Tibial artery (tissue), 4 donors: ENCODE results near the gene CDC42SE1.

Experiments used
- DNase-seq, 2 donors: peaks; one replicate each; pipeline ENCODE4 v3.0.0-alpha.2; 2019
- H3K27ac ChIP-seq, 2 donors: fragments of 200-600 bp; sonication (generic) in 1 of 2; 1 replicate in 1 of 2; 2 replicates in 1 of 2; pipeline ENCODE4 v1.5.1; 2018 to 2019; ENCODE audit warnings: mild to moderate bottlenecking in 1 of 2
- H3K27me3 ChIP-seq, 2 donors: fragments of 200-600 bp; sonication (generic) in 1 of 2; one replicate each; pipeline versions ENCODE4 v1.5.1 to v1.6.0; 2016 to 2019
- H3K36me3 ChIP-seq, 3 donors: fragments of 200-600 bp; sonication (generic) in 2 of 3; one replicate each; pipeline ENCODE4 v1.5.1; 2016 to 2019; ENCODE audit warnings: mild to moderate bottlenecking in 2 of 3
- H3K4me1 ChIP-seq, 4 donors: fragments of 200-600 bp; sonication (generic) in 2 of 4; 1 replicate in 3 of 4; 2 replicates in 1 of 4; pipeline ENCODE4 v1.5.1; 2016 to 2019
- H3K4me3 ChIP-seq, 2 donors: fragments of 200-600 bp; sonication (generic) in 1 of 2; 1 replicate in 1 of 2; 2 replicates in 1 of 2; pipeline ENCODE4 v1.5.1; 2018 to 2019; ENCODE audit warnings: mild to moderate bottlenecking in 2 of 2
- H3K9me3 ChIP-seq, 3 donors: fragments of 200-600 bp; sonication (generic) in 1 of 3; one replicate each; pipeline ENCODE4 v1.5.1; 2016 to 2019
- CTCF ChIP-seq, 2 experiments: fragments of 200-600 bp in 1 of 2; fragments of 450-650 bp in 1 of 2; IDR thresholded peaks; one replicate each; pipeline ENCODE4 v1.5.1; 2017 to 2019; ENCODE audit warnings: antibody characterized with exemption in 2 of 2, mild to moderate bottlenecking in 1 of 2, moderate library complexity in 1 of 2
- intact Hi-C: fragments of 100-400 bp; cut with DNase I; formaldehyde crosslinking; loops from one replicate; pipeline ENCODE4 v1.15.0; 2023; ENCODE audit warnings: low total_unique reads

The CDC42SE1 gene

GRCh38 chr1:151058692-151059091 lies 730 bp downstream of the CDC42SE1 start:
- Histone ChIP-seq H3K27me3 (no peaks in the 10 kb centered on the region), H3K9me3 (no peaks in the 10 kb centered on the region), H3K36me3 (peaks cover 24 to 32% (median 25%) of the 10 kb centered on the region in 3 donors), H3K27ac (peak overlapping the region; percentile 81 to 91), H3K4me1 (peaks cover 0 to 43% (median 27%) of the 10 kb centered on the region in 4 donors), H3K4me3 (peak overlapping the region; percentile 75 to 91)
- intact Hi-C loops = no loop called here
- no peak for DNase-seq
- no peak for TF ChIP-seq CTCF (IDR thresholded peaks at IDR 0.05)

- Histone ChIP-seq H3K27ac (peak overlapping the region; percentile 81 to 91), H3K27me3 (no peaks in the 10 kb centered on the region), H3K4me1 (peaks cover 0 to 43% (median 27%) of the 10 kb centered on the region in 4 donors), H3K36me3 (peaks cover 39 to 57% (median 47%) of the 10 kb centered on the region in 3 donors), H3K9me3 (no peaks in the 10 kb centered on the region), H3K4me3 (no peak overlapping the region)
- intact Hi-C loops = no loop called here
- DNase-seq = no peak
- no peak for TF ChIP-seq CTCF (IDR thresholded peaks at IDR 0.05)
Measured at GRCh38 chr1:151056149-151056548, 3.3 kb downstream of the CDC42SE1 start.

DNA sequence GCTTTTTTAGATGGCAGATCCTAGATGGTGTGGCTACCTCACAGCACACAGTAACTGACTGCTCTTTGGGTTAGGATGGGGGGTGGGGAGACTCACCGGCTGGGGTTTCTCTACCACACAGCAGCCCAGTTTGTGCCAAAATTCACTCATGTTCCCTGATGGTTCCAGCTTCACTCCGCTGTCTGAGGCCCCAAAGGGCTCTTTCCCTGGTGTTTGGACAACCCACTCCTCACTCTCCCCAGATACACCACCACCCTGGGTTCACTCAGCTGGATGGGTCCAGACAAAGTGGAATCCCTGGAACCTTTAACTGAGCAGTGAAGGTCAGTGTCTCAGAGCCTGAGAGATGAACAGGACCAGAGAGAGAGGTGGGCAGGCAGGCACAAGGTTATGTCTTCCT lies 3.8 kb downstream of the CDC42SE1 start:
- peak overlapping the region; percentile 81 to 91 for H3K27ac ChIP-seq
- peaks cover 0 to 38% (median 27%) of the 10 kb centered on the region in 4 donors for H3K4me1 ChIP-seq
- H3K27me3 ChIP-seq = no peaks in the 10 kb centered on the region
- DNase-seq = no peak
- intact Hi-C loops = no loop called here
- no peaks in the 10 kb centered on the region for H3K9me3 ChIP-seq
- TF ChIP-seq CTCF (IDR thresholded peaks at IDR 0.05) = no peak
- H3K36me3 ChIP-seq = peaks cover 39 to 60% (median 47%) of the 10 kb centered on the region in 3 donors
- no peak overlapping the region for H3K4me3 ChIP-seq

GRCh38 chr1:151054971-151055547 lies 4.4 kb downstream of the CDC42SE1 start:
- no peak for TF ChIP-seq CTCF (IDR thresholded peaks at IDR 0.05)
- intact Hi-C loops = no loop called here
- Histone ChIP-seq H3K27ac (peak overlapping the region; percentile 81 to 91), H3K9me3 (no peaks in the 10 kb centered on the region), H3K27me3 (no peaks in the 10 kb centered on the region), H3K36me3 (peaks cover 39 to 60% (median 47%) of the 10 kb centered on the region in 3 donors), H3K4me1 (peaks cover 0 to 35% (median 26%) of the 10 kb centered on the region in 4 donors), H3K4me3 (no peak overlapping the region)
- DNase-seq = no peak

- H3K36me3 ChIP-seq = peaks cover 35 to 56% (median 47%) of the 10 kb centered on the region in 3 donors
- no peaks in the 10 kb centered on the region for H3K9me3 ChIP-seq
- intact Hi-C loops = no loop called here
- H3K27ac ChIP-seq = no peak overlapping the region
- no peak for DNase-seq
- no peaks in the 10 kb centered on the region for H3K27me3 ChIP-seq
- peaks cover 0 to 36% (median 22%) of the 10 kb centered on the region in 4 donors for H3K4me1 ChIP-seq
- no peak overlapping the region for H3K4me3 ChIP-seq
- no peak for TF ChIP-seq CTCF (IDR thresholded peaks at IDR 0.05)
Measured at GRCh38 chr1:151051356-151052009, 7.9 kb downstream of the CDC42SE1 start.
